NCI-H146 (cell line): Measurements from ENCODE around the gene FUT7.
A peak's percentile ranks its signal among the peaks of the same experiment; 100 is the strongest.

Experiments used
- DNase-seq: peaks from one replicate; lab custom pipeline; 2025; lab: John Stamatoyannopoulos, UW

FUT7 gene, protein sequence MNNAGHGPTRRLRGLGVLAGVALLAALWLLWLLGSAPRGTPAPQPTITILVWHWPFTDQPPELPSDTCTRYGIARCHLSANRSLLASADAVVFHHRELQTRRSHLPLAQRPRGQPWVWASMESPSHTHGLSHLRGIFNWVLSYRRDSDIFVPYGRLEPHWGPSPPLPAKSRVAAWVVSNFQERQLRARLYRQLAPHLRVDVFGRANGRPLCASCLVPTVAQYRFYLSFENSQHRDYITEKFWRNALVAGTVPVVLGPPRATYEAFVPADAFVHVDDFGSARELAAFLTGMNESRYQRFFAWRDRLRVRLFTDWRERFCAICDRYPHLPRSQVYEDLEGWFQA

DNA sequence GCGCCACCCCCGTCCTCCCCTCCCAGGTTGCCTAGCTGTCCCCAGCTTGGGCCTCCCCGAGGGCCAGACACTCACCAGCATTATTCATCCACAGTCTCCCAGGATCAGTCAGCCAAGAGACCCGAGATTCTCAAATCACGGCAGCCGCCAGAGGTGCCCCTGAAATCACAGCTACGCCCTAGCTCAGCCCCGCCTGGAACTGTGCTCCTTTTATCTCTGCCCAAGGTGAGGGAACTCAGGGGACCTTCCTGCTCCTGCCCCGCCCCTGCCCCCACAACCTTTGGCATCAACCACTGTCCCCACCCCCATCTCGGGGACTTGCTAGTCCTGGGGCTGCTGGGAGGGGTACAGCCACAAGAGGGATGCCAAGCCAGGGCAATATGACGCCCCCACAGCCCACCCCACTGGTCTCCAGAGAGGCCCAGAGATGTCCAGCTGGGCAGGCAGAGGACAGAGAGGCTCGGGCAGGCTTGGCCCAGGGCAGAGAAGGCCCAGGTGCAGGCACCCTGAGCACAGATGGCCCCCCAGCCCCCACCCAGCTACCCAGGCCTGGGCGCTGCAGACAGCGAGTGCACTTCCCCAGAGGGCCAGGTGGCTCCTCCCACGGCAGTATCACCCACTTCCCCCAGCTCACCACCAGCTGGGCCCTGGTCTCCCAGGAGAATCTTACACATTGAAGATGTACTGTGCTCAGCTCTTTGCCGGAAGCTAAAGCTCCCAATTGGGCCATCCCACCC lies at the start of gene FUT7:
FUT7 (minus strand) TSS at position 185 of the 737 bp plus-strand sequence; CDS start at position 88, 97 bp downstream.
- no peak for DNase-seq

DNA sequence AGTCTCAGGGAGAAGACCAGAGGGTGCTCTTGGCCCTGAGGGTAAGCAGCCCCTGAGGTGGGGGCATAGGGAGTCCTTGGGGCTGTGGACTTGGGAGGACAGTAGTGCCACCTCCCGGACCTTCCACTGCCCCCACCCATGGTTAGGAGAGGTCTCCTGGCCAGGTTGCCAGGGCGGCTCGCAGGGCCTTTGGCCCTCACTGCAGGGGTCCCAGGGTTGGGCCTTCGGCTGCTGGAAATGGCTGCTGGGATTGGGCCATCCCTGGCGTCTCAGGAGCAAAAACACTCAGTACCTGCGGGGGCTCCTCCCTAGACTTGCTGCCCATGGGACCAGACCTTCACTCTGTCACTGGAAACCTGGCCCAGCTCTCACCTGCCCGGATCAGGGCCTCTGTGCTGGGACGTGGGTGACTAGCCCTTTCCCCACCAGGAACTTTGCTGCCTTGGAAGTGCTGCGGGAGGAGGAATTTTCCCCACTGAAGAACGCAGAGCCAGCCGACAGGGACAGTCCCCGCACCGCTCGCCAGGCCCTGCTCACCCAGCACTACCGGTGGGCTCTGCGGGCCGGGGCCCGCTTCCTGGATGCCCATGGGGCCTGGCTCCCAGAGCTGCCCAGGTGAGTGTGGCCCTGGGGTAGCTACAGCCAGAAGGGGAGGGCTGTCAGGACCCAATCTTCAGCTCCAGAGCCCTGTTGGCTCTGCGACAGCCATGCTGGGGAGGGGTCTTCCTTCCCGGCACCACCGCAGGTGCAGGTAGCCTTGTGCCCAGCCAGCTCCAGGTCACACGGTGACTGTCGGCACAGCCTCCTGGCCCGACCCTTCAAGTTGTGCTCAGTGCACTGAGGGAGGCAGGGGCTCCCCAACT lies 48.6 kb upstream of the FUT7 start:
- DNase-seq: no peak

DNA sequence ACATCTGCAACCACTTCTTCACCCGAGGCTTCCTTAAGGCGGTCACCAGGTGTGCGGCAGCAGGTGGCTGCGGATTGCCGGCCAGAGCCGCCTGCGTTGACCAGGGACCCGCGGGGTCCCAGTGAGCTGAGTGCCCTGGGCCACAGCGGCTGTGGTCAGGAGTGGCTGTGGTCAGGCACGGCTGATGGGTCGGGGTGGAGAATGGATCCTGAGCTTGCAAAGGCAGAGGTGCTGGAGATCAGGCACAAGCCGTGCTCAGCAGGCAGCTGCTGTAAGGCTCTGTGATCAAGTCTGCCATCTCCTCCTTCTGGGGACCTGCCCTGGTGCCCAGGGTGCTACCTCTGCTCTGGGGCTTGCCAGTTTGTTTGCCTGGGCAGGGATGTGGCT lies 47.5 kb upstream of the FUT7 start:
- DNase-seq: no peak

DNA sequence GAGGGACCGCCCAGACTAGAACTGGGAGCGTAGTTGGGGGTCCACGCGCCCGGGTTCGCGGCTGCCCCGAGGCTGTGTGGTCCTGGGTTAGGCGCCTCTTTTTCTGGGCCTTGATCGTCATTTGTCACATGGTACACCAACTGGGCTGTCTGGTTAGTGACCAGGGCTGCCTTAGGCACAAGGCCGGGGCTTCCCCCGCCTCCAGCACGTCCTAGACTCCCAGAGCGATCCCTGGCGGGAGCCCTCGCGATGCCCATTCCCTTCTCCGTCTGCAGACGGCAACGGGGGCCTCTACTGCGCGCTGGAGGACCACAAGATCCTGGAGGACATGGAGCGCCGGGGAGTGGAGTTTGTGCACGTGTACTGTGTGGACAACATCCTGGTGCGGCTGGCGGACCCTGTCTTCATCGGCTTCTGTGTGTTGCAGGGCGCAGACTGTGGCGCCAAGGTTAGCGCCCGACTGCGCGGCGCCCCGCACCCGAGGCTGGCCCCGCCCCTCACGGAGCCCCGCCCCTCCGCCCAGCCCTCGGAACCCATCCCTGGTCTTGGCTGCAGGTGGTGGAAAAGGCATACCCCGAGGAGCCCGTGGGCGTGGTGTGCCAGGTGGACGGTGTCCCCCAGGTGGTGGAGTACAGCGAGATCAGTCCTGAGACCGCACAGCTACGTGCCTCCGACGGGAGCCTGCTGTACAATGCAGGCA lies 47.0 kb upstream of the FUT7 start:
- DNase-seq: no peak

DNA sequence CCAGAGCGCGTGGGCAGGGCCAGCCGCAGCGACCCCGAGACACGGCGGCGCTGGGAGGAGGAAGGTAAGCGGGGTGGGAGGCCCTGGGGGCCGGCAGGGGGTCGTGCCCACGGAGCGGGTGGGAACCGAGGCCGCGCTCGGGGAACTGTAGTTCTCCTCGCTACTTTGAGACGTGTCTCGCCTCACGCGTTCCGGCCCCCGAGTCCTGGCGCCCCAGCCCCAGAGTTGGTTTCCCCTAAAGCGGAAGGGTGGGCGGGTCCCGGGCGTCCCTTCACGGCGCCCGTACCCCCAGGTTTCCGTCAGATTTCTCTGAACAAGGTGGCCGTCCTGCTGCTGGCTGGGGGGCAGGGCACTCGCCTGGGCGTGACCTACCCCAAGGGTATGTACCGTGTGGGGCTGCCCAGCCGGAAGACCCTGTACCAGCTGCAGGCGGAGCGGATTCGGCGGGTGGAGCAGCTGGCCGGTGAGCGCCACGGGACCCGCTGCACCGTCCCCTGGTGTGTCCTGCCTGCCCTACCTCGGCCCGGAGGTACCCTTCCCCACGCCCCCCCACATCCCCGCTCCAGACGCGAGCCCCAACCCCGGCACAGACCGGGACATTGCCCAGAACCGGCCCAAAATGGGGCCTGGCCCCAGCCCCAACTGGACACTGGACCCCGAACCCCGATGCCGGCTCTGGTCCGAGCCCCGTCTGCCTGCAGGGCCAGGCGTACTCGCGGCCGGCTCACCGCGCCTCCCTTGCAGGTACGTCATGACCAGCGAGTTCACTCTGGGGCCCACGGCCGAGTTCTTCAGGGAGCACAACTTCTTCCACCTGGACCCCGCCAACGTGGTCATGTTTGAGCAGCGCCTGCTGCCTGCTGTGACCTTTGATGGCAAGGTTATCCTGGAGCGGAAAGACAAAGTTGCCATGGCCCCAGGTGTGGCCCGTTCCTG lies 46.1 kb upstream of the FUT7 start:
- peak; percentile 18 for DNase-seq

DNA sequence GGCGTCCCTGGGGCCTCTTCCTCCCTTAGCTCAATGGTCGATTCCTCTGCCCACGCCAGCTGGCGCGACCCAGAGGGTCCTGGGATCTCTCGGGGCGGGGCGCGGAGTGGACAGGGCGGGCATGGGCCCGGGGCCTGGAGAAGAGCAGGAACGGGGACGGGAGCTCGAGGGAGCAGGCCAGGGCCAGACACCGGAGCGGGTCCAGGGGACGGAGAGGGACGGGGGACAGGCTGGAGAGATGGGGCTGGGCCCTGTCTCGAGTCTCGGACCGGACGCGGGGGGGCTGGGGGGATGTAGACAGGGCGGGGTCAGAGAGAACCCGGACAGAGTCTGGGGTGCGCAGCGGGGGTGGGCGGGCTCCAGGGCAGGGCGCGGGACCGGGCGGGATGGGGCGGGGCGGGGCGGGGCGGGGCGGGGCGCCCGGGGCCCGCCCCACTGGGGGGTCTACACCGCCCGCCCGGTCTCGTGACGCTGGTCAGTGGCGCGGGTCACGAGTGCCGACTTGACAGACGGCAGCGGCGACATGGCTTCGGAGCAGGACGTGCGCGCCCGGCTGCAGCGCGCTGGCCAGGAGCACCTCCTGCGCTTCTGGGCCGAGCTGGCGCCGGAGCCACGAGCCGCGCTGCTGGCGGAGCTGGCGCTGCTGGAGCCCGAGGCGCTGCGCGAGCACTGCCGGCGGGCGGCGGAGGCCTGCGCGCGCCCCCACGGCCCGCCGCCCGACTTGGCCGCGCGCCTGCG lies 45.3 kb upstream of the FUT7 start, which contains the start of gene UAP1L1:
UAP1L1 (plus strand) TSS at position 508 of the 738 bp plus-strand sequence; CDS start at position 524, 16 bp downstream.
- DNase-seq: peak; percentile 51

DNA sequence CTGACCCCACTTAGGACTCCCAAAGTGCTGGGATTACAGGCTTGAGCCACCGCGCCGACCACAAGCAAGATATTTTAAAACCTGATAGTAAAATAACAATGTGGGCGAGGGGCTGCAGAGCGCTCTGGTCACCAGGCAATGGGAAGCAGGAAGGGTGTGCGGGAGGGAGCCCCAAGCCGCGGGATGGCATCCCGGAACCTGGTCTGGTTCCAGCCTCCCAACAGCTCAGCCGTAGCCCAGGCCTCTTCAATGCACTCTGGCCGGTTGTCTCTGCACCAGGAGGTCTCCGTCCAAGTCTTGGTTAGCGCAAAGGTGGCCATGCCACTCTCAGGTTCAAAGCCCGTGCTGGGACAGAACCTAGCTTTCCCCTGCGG lies 44.7 kb upstream of the FUT7 start:
- DNase-seq: no peak

DNA sequence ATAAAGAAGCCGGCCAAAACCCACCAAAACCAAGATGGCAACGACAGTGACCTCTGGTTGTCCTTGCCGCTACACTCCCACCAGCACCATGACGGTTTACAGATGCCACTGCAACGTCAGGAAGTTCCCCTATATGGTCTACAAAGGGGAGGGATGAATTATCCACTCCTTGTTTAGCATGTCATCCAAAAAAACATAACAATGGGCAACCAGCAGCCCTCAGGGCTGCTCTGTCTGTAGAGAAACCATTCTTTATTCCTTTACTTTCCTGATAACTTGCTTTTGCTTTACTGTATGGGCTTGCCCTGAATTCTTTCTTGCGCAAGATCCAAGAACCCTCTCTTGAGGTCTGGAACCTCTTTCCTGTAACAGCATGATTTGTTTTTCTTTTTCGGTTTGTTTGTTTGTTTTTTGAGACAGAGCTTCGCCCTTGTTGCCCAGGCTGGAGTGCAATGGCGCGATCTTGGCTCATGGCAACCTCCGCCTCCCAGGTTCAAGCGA lies 43.4 kb upstream of the FUT7 start:
- DNase-seq: no peak

DNA sequence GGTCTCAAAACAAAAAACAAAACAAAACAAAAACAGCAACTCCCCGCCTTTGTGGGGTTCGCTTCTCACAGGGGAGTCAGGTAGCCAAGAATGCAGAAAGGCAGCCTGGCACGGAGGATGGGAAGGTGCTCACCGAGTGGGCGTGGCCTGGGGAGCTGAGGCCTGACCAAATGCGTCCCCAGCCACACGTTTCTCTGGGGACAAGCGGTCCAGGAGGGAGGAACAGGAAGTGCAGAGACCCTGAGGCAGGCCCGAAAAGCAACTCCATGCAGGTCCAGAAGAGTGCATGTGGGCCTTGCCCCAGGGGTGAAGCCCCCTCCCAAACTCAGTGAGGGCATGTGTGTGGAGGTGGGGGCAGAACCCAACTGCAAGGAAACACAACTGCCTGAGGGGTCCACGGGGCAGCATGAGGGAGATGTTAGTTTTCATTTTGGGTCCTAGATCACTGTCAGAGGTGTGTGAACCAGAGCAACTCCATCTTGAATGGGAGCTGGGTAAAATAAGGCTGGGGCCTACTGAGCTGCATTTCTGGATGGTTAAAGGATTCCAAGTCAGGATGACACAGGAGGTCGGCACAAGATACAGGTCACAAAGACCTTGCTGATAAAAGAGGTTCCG lies 42.9 kb upstream of the FUT7 start:
- no peak for DNase-seq

DNA sequence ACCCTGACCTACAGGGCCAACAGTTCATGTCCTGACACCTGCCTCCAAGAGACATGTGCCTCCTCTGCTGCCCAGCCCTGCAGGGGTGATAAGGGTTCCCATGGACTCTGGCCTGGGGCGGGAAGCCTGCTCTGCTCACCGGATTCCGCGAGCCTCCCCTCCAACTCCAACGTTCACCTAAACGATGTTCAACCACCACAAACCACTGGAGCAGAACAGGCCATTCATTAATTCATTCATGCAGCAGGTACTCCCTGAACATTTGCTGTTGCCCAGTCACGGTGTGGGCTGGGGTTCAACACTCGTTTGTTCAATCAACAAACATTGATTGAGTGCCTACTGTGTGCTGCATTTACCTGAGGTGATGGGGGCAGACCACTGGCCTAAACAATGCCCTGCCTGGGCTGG lies 42.1 kb upstream of the FUT7 start:
- no peak for DNase-seq

DNA sequence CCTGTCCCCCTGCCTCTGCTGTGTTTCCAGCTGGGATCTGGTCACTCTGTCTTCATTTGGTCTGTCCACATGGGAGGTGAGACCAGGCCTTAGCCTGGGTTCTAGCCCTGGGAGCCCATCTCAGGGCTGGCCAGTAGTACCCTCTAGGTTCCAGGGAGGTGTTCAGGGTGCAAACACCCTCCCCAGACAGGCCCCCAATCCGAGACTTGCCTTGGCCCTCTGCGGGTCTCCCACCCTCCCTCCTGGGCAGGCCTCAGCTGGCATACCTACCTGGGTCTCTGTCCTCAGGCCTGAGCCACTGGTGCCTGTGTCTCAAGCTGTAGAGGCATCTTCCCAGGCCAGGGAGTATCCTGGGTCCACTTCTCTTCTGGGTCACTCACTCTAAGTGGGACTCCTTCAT lies 39.4 kb upstream of the FUT7 start:
- no peak for DNase-seq

DNA sequence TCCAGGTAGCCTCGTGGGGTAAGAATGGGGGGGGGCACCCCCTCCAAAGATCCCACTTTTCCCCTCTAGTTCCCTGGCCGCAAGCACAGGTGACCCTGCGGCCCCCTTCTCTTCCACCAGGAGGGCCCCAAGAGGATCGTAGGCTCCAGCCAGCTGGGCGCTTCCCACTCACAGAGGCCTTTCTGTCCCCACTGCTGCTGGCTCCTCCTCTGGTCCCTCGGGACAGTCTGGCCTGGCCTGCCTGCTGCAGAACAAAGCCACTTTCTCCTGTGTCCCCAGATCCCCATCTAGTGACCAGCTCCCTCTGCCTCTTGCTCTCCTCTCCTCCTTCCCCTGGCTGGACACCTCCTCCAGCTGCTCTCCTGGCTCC lies 39.0 kb upstream of the FUT7 start:
- peak; percentile 49 for DNase-seq

DNA sequence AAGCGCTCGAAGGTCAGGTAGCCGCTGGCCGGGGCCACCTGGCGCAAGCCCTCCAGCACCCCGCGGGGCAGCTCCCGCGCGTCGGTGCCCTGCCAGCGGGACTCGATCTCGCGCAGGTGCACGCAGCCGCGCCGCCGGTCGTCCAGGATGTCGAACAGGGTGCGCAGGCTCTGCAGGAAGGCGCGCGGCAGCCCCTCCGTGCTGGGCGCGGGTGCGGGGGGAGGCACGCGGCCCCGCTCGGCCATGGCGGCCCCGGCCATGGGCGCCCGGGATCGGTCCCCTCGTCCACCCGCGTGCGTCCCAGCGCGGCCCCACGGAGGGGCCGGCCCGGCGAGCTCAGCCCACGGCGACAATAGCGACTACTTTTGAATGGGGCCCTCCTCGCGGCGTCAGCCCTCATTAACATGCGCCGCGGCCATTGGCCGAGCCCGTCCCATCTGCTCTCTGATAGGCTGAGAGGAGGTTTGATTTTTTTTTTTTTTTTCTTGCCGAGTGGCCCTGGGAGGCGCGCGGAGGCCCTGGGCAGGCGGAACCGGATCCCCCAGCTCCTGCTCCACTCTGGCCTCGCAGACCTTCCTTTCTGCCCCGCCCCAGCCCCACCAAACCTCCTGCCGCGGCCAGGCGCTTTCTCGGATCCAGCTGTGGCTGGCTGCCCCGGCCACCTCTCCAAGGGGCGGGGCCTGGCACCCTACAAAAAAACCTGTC lies 38.5 kb upstream of the FUT7 start, which contains the start of gene SAPCD2:
SAPCD2 (minus strand) TSS at position 357 of the 705 bp plus-strand sequence; CDS start at position 260, 97 bp downstream.
- peak; percentile 94 for DNase-seq

DNA sequence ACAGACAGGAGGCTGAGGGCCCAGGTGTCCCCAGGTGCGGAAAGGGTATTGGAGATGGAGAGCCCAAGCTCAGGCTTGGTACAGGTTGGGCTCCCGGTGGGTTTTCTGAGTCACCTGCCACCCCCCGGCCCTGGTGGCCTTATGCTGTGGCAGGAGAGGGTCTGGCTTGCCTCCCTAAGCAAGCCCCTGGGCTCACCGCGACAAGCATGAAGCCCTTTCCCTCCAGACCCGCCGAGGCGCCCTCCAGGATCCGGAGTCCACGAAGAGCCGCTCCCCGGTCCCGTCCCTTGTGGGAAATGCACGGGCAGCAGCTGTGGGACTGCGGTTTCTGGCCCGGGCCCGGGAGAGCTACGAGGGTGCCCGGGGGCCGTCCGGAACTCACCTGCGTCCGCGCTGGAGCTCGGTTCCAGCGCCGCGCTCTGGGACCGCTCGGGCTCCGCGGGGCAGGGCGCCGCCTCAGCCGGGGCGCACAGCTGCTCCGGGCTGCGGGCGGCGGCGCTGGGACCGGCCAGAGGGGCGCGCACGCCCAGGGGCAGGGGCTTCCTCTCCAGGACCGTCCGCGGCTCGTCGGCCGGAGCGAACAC lies 37.7 kb upstream of the FUT7 start:
- peak; percentile 35 for DNase-seq

DNA sequence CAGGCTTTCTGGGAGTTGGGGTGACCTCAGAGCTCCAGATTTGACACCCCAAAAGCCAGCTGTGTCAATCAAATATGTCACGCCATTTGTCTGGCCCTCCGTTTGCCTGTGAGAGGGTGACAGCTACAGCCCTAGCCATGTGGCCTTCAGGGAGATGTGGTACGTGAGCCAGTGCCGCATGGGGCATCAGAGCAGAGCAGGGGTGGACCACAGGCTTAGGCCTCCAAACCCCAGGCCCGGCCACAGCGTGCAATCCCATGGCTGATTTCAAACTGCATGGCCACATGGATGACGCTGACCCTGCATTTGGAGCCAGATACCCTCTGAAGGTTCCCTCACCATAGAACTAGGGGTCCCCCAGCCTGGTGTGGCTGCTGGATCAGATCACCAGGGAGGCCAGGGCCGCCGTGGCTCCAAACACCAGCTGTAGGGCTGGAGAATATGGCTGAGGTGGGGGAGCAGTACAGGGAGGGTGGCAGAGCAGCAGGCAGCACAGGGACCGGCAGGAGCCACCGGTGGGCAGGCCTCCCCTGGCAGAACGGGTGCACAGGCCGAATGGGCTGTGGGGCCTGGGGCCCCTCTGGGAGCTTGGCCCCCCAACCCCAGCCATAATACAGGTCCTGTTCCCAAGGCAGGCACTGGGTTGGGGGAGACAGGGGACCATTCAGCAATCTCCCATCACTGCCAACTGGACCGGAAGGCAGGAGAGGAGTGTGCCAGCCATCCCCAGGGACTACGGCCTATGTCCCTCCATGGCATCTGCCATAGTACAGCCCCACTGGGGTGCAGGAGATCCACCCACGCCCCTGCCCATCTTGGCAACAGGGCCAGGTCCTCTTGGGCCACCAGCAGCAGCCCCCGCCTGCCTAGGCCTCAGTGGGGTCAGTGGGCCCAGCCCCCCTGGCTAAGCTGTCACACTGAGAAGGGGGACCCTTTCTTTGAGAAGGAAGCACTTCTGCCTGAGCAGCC lies 36.9 kb upstream of the FUT7 start:
- DNase-seq: no peak

DNA sequence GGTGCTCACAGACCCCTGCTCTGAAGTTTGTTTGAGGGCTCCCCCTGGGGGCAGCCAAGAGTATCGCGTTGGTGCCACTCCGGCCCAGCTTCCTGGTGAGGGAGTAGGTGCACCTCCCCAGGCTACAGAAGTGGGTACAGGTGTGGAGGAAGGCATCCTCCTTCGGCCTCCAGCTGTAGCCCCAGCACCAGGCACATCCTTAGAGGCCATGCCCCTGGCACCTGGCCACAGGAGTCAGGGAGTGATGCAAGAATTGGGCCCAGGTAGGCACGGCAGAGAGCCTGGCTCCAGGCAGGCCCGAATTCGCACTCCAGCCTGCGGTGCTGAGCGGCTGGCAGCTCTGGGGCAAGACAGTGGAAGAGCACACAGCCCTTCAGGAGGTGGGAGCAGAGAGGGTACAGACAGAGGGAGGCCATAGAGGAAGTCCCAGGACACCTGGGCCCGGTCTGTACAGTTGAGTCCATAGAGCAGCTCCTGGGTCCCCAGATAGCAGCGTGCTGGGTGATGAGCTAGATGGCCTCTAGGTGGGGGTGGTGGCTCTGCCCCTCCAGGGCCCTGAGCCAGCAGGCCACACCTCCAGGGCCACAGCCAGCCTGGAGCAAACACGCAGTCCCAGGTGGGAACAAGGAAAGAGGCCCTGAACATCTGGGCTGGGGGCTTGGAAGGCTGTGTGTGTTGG lies 36.1 kb upstream of the FUT7 start:
- DNase-seq: peak; percentile 70
